SW480 (cell line): ENCODE data around the gene C2CD3.
A peak's percentile ranks its signal among the peaks of the same experiment; 100 is the strongest.
"Not testable (repeated sequence)": the region's sequence is repeated elsewhere in the genome, so short reads cannot be mapped to it uniquely, and the experiment has no call there.

Source experiments
- DNase-seq: peaks from one replicate; pipeline ENCODE4 v3.0.0-alpha.2; 2016; ENCODE audit warnings: low spot score

Gene C2CD3

GRCh38 chr11:74063628-74064027, 107.2 kb downstream of the C2CD3 start:
- not testable (repeated sequence) for DNase-seq

GRCh38 chr11:74061599-74061998, 109.2 kb downstream of the C2CD3 start:
- not testable (repeated sequence) for DNase-seq

DNA sequence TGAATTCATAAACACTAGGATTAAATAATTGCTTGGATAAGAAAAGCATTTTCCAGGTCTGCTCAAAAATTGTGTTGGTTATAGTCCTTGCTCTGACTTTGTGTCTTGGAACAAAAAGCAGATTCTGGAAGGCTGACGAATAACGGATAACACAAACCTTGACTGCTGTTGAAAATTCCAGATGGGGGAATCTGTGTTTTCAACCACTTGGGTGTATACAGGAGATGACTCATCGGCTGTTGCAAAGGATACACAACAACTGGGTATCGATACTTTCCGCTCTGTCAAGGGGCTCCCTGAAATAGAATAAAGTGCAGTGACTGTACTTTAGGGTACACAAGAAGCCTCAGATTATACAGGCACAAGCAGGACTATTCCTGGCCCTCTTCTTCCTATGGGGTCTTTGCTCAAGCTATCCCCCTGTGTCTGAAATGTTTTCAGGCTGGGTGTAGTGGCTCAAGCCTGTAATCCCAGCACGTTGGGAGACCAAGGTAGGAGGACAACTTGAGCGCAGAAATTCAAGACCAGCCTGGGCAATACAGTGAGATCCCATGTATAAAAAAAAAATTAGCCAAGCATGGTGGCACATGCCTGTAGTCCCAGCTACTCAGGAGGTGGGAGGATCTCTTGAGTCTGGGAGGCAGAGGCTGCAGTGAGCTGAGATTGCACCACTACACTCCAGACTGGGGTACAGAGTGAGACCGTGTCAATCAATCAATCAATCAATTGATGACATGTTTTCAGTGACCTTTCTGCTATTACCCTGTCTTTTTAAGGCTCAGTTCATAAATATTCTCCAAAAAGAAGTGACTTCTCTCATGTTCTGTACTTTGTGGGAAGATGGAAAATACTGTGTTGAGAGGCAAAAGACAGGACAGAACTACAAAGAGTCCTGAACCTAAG, 113.3 kb downstream of the C2CD3 start:
- DNase-seq: peak; percentile 16

DNA sequence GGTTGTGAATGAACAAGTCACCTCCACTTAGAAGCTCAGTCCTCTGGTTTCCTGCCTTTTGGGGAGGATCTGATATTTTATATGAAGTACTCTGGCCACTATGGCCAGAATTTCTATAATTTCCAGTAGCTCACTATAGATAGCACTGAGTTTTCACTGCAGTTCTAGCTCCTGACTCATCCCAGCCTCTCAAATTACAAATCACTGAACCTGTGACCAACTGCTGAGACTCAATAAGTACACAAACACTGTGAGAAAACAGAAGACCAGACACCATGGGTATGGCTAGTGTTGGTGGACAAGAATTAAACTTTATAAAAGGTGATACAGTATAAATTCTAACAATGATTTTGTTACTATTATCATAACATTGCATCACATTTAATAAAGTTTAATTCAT, 114.9 kb downstream of the C2CD3 start:
- DNase-seq: no peak

DNA sequence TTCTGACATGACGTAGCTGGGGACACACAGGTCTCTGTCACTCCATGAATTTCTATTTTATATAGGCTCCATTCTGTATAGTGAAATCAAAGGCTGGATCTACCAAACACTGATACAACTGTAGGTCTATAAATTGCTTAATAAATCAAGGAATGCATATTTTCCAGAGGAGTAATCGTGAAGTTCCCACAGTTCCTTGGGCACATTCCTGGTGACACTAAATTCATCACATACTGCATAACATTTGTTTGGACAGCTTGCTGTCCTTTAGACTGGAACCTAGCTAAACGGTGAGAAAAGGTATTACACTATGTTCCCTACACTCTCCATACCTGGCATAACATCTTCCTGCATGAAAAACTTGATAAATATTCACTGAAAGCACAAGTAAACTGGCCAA, 120.3 kb downstream of the C2CD3 start:
- DNase-seq: no peak

DNA sequence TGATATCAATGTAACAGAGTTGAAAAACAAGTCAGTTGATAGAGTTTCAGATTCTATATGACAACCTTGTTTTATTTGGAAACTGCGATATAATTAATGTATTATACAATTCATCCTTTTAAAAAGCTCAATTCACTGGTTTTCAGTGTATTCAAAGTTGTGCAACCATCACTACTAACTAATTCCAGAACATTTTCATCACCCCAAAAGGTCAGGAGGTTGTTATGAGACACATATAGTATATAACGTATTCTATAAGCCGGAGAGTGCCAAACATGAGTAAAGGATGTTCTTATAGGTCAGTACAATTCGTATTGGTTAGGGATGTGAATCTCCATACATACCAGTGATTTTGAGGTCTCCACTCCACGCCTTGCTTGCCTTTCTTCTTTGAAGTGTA, 121.8 kb downstream of the C2CD3 start:
- no peak for DNase-seq

GRCh38 chr11:74044538-74044937, 126.3 kb downstream of the C2CD3 start:
- DNase-seq: no peak

DNA sequence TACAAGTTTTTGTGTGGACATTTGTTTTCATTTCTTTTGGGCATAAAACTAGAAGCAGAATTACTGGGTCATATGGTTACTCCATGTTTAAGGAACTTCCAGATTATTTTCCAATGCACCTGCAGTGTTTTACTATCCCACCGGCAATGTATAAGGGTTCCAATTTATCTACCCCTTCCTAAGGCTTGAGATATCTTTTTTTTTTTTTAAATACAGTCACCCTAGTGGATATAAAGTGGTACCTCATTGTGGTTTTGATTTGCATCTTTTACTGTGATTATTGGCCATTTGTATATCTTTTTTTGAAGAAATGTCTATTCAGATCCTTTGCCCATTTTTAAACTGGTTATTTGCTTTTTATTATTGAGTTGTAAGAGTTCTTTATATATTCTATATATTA, 127.4 kb downstream of the C2CD3 start:
- DNase-seq: no peak

DNA sequence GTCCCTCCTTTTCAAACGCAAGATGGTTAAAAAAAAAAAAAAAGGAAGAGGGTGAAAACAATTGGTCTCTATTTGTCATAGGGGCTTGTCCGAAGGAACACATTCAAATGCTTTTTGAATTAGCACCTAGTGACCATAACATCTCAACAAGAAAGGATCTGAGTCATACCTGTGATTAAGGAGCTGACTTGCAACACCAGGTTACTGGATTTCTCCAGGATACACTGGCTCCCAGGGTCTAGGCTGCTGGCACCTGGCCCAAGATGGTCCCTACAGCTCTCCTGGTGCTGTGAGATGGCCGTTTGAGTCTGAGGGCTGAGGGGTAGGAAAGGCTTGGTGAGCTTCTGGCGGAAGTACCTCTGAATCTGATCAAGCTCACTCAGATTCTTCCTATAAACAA, 133.5 kb downstream of the C2CD3 start:
- DNase-seq: peak; percentile 15

DNA sequence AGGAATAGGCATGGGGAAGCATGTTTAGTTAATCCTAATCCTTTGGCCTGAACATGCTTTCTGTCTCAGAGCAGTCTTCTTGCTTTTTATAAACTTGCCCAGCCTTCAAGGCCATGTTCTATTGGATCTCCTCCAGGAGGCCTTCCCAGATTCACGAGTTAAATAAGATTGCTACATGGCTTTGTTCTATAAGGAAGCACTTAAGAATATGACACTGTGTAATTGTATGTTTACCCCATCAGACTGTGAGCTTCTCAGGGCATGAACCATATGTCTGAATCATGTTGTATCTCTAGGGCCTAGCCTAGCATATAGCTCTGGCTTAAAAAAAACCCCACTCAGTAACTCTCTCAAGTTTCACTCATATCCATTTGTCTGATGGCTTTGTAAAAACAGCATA, 135.5 kb downstream of the C2CD3 start:
- DNase-seq: no peak

- no peak for DNase-seq
These were observed 137.8 kb downstream of the C2CD3 start for GRCh38 chr11:74033046-74033445.

DNA sequence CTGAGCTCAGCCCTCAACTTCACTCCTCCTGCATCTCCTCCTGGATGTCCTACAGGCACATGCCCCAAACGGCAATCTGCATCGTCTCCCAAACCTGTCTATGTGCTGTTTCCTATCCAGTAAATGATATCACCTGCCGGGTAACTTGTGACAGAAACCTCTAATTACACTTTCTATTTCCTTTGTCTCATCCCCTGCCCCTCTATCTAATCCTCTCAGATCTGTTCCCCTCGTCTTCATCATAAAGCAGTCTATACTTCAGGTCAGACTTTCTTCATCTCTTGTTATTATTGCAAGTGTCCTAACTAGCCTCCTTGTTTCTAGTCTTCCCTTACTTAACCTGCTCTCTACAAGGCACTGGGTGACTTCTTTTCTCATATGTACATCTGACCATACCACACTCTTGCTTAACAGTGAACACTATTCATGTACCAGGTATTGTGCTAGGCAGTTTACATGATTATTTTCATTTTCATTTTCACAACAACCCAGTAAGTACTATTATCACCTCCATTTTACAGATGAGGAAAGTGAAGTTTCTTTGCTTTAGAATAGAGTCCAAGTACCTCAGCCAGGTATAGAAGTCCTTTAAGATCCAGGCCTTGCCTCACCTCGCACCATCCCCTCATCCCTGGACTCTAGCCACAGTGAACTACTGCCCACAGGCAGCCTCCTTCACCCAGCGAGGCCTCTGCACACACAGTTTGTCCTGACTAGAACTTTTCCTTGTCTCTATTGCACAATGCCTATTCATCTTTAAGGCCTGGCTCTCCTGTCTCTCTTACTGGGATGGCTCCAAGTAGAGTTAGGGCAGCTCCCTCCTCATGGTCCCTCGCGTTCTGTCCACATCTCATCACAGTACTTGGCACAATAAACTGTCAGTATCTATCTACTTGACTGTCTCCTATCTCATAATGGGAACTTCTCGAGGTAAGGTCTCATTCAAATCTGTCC, 139.8 kb downstream of the C2CD3 start:
- DNase-seq: no peak

GRCh38 chr11:74025467-74026166, 145.2 kb downstream of the C2CD3 start:
- DNase-seq: no peak

- no peak for DNase-seq
These were observed 146.4 kb downstream of the C2CD3 start for GRCh38 chr11:74024261-74025029.

GRCh38 chr11:74023276-74023675, 147.5 kb downstream of the C2CD3 start:
- no peak for DNase-seq

DNA sequence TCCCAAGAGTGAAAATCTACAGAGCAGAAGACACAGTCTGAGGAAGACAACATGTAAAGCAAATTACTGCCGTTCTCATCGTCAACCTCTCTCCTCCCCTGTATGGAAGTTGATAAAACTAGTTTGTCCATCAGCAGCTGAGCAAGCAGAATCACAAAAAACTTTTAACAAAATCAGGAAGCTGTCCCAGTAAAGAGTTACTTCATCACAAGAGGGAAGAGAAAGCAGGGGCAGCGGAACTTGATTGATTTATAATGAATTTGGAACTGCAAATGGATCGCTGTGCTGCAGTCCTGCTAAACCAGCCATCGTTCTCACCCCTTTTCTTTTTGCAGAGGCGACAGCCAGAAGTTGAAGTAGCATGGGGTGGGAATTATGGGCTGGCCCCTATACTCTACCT, 148.3 kb downstream of the C2CD3 start:
- DNase-seq: no peak

DNA sequence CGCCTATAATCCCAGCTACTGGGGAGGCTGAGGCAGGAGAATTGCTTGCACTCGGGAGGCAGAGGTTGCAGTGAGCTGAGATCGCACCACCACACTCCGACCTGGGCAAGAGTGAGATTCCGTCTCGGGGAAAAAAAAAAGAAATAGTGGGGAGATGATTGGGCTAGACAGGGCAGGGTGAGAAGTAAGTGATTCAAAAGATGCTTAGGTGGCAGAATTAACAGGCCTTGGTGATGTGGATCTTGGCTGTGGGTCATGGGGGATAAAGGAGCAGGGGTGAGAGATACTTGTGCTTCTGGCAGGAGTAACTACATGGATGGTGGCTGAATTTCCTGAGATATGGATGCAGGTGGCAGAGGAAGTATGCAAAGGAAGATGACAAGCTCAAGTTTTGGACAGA, 148.8 kb downstream of the C2CD3 start:
- no peak for DNase-seq

DNA sequence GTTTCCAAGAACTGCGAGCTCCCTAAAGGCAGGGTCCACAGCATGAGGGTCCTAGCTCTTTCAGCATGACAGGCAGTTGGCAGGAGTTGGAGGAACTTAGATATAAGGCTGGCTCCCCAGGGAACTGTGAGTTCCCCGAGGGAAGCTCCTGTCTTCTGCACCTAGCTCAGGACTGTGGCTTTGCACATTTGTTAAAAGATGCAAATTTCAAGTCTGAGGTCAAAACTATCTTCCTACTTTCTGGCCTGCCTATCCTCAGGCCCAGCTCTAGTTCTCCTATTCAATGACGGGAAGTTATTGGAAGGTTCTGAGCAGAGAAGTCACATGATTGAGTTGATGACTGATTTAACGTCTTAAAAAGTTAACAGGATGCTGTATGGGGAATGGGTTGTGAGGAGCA, 150.3 kb downstream of the C2CD3 start:
- DNase-seq: no peak

- DNase-seq: no peak
These were observed 150.9 kb downstream of the C2CD3 start for GRCh38 chr11:74019860-74020259.

- DNase-seq: no peak
These were observed 151.6 kb downstream of the C2CD3 start for GRCh38 chr11:74019104-74019738.
